Measurements from ENCODE around the gene TBX10.

TBX10 gene

DNA sequence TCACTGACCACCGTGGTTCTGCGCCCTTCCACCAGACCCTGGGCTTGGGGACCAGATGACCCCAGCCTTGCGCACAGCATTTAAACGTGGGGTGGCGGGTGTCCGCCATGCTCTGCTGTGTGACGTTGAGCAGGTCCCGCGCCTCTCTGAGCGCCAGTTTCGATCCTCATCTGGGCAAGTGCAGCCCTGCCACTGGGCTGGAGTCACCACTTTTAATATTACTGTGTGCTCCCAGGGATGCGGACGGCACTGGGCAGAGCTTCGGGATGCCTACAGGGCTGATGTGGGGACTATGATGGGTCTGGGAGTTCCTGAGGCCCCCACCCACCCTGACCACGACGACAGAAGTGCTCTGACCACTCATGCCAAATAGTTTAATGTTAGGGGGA is 8.6 kb downstream of the TBX10 start:
- H3K79me2 ChIP-seq, result no peaks in the 10 kb centered on the region
- no peaks in the 10 kb centered on the region for H3K27me3 ChIP-seq (ENCODE audit: control insufficient read depth, insufficient read depth, low read length)
- peaks cover 9% of the 10 kb centered on the region for H3K4me1 ChIP-seq
- no peaks in the 10 kb centered on the region for H3K9me3 ChIP-seq (ENCODE audit: control insufficient read depth, low read length)
- H3K4me2 ChIP-seq (ENCODE audit: low read length), result peak overlapping the region; percentile 87
- TF ChIP-seq, protein P1, sequence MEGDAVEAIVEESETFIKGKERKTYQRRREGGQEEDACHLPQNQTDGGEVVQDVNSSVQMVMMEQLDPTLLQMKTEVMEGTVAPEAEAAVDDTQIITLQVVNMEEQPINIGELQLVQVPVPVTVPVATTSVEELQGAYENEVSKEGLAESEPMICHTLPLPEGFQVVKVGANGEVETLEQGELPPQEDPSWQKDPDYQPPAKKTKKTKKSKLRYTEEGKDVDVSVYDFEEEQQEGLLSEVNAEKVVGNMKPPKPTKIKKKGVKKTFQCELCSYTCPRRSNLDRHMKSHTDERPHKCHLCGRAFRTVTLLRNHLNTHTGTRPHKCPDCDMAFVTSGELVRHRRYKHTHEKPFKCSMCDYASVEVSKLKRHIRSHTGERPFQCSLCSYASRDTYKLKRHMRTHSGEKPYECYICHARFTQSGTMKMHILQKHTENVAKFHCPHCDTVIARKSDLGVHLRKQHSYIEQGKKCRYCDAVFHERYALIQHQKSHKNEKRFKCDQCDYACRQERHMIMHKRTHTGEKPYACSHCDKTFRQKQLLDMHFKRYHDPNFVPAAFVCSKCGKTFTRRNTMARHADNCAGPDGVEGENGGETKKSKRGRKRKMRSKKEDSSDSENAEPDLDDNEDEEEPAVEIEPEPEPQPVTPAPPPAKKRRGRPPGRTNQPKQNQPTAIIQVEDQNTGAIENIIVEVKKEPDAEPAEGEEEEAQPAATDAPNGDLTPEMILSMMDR (IDR thresholded peaks at IDR 0.05), result no peak
- H3K4me3 ChIP-seq (ENCODE audit: low read depth, low read length), result peak overlapping the region; percentile 67
- H2AFZ ChIP-seq, result peak overlapping the region; percentile 68
- H3K27ac ChIP-seq, result peak overlapping the region; percentile 75
- H3K36me3 ChIP-seq (ENCODE audit: control insufficient read depth, insufficient read depth, low read length), result no peaks in the 10 kb centered on the region
- no peak overlapping the region for H3K9ac ChIP-seq

DNA sequence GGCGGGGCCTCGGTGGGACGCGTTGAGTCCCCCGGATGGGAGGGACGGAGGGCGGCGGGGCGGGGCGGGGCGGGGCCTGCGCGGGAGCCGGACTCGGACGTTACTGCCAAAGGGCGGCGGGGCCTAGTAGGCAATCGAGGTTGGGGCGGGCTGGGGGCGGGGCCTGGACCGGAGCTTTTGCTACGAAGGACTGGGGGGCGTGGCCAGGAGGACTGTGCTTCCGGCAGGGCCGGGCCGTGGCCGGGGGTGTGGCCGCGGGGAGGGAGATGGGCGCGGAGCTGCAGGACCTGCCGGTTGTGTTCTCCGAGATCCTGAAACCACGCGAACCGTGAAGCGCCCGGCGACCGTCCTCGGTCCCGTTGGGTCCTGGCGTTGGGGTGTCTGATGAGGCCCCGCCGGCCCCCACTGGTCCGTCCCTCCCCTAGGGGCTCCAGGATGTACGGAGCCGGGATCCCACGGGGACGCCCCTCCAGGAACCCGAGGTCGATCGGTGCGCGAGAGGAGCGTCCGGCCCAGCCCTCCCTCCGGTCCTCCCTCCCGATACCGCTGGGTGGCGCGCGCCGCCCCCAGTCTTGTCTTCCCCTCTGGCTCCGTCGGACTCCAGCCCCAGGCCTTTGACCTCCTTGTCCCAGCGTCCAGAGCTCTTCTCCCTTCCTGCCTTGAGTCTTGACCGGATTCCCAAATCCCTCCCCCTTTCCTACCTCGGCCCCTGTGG is 9.2 kb downstream of the TBX10 start:
- H3K4me3 ChIP-seq (ENCODE audit: low read depth, low read length), result peak overlapping the region; percentile 67
- TF ChIP-seq, protein P1 (IDR thresholded peaks at IDR 0.05), result peak; percentile 47
- H3K4me1 ChIP-seq, result peaks cover 9% of the 10 kb centered on the region
- peak overlapping the region; percentile 68 for H2AFZ ChIP-seq
- H3K27me3 ChIP-seq (ENCODE audit: control insufficient read depth, insufficient read depth, low read length), result no peaks in the 10 kb centered on the region
- H3K9ac ChIP-seq, result no peak overlapping the region
- no peaks in the 10 kb centered on the region for H3K9me3 ChIP-seq (ENCODE audit: control insufficient read depth, low read length)
- H3K4me2 ChIP-seq (ENCODE audit: low read length), result peak overlapping the region; percentile 87
- peak overlapping the region; percentile 82 for H3K27ac ChIP-seq
- no peaks in the 10 kb centered on the region for H3K79me2 ChIP-seq
- no peaks in the 10 kb centered on the region for H3K36me3 ChIP-seq (ENCODE audit: control insufficient read depth, insufficient read depth, low read length)

DNA sequence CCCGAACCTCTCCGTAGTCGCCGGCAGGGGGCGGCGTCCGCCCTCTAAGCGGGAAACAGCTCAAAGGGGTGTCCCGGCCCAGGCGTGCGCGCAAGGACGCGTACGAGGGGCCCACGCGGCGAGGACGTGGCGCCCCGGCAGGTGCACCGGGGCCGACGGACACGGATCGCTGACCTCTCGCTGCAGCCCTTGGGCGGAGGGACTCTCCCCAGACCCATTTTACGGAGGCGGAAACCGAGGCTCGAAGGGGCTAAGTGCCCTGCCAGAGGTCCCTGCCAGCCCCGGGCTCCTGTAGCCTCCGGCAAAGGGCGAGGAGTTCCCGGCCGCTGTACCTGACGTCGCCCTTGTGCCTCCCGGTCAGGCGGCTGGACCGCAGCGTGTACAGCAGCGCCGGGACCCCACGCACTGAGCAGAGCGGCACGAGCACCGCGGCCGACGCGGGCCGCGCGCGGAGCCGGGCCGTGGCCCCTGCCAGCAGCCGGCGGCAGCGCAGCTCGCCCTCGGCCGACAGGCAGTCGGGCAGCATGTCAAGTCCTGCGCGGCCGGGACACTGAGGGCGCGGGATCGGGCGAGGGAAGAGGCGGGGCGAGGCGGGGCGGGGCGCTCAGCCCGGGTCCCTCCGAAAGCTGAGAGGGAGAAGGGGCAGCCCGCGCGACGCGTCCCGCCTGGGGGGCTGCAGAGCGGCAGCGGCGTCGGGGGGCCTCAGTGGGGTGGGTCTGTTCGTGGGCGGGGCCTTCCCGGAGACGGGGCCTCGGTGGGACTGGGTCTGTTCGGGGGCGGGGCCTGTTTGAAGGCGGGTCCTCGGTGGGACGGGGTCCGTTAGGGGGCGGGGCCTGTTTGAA is 10.0 kb downstream of the TBX10 start, which contains the start of gene NUDT8:
Gene NUDT8 (minus strand): TSS at position 552 of the 842 bp plus-strand sequence. CDS start 26 bp downstream, at position 526.
- Histone ChIP-seq H3K4me3 (ENCODE audit: low read depth, low read length) (peak within 1 kb of the TSS; percentile 67), H3K27ac (peak within 1 kb of the TSS; percentile 82), H3K4me1 (peaks cover 9% of the 10 kb centered on the region)

DNA sequence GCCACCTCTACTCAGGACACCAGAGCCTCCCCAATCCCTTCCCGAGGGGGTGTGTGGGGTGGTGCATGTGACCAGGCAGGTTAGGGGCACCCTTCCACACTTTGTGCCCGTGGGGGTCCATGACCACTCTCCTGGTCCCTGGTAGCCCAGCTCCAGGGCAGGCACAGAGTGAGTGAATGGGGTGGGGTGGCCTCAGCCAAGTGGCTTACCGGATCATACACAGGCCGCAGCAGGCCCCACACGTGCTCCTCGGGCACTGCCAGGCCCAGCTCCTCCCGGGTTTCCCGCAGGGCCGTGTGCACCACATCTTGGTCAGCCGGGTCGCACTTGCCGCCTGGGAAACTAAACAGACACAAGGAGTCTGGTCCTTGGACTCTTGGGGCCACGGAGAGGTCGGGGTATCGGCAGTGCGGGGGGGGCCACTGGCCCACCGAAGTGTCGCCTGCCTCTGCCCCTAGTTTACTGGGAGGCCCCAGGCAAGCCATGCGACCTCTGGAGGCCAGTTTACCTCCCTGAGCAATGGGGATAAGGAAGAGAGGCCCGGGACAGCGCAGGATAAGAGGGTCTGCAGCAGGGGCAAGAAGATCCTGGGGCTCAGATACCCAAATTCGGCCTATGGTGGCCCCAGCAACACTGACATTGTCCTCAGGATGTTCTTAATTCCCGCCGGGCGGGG is 10.7 kb downstream of the TBX10 start:
- H2AFZ ChIP-seq, result peak overlapping the region; percentile 75
- TF ChIP-seq, protein P1 (IDR thresholded peaks at IDR 0.05), result no peak
- no peaks in the 10 kb centered on the region for H3K27me3 ChIP-seq (ENCODE audit: control insufficient read depth, insufficient read depth, low read length)
- H3K9me3 ChIP-seq (ENCODE audit: control insufficient read depth, low read length), result no peaks in the 10 kb centered on the region
- H3K4me3 ChIP-seq (ENCODE audit: low read depth, low read length), result peak overlapping the region; percentile 60
- H3K36me3 ChIP-seq (ENCODE audit: control insufficient read depth, insufficient read depth, low read length), result no peaks in the 10 kb centered on the region
- H3K27ac ChIP-seq, result no peak overlapping the region
- peak overlapping the region; percentile 75 for H3K4me2 ChIP-seq (ENCODE audit: low read length)
- H3K79me2 ChIP-seq, result no peaks in the 10 kb centered on the region
- H3K9ac ChIP-seq, result no peak overlapping the region
- peaks cover 9% of the 10 kb centered on the region for H3K4me1 ChIP-seq

More for the DNA sequence above, 10.0 kb downstream of the TBX10 start, which contains the start of gene NUDT8:
- Histone ChIP-seq H3K4me2 (ENCODE audit: low read length) (peak within 1 kb of the TSS; percentile 87), H3K79me2 (no peaks in the 10 kb centered on the region), H3K36me3 (ENCODE audit: control insufficient read depth, insufficient read depth, low read length) (no peaks in the 10 kb centered on the region), H3K27me3 (ENCODE audit: control insufficient read depth, insufficient read depth, low read length) (no peaks in the 10 kb centered on the region), H3K9me3 (ENCODE audit: control insufficient read depth, low read length) (no peaks in the 10 kb centered on the region), H3K9ac (no peak within 1 kb of the TSS), H2AFZ (peak within 1 kb of the TSS; percentile 75)
- TF ChIP-seq, protein P1 (IDR thresholded peaks at IDR 0.05), result peak; percentile 78

All from parathyroid adenoma (tissue), 2 donors.